ENCODE data around the gene CMTM8. TPM values are rescaled to one million over a fixed set of nuclear protein-coding genes. Genes with fewer than 3 reads are reported as not detected.

The CMTM8 gene
- total RNA-seq, 4 donors from 2014 or later = 4.8 to 18.3 (median 5.2) TPM

GRCh38 chr3:32229565-32229964 lies 8.9 kb upstream of the CMTM8 start:
- TF ChIP-seq, protein P1, sequence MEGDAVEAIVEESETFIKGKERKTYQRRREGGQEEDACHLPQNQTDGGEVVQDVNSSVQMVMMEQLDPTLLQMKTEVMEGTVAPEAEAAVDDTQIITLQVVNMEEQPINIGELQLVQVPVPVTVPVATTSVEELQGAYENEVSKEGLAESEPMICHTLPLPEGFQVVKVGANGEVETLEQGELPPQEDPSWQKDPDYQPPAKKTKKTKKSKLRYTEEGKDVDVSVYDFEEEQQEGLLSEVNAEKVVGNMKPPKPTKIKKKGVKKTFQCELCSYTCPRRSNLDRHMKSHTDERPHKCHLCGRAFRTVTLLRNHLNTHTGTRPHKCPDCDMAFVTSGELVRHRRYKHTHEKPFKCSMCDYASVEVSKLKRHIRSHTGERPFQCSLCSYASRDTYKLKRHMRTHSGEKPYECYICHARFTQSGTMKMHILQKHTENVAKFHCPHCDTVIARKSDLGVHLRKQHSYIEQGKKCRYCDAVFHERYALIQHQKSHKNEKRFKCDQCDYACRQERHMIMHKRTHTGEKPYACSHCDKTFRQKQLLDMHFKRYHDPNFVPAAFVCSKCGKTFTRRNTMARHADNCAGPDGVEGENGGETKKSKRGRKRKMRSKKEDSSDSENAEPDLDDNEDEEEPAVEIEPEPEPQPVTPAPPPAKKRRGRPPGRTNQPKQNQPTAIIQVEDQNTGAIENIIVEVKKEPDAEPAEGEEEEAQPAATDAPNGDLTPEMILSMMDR (IDR thresholded peaks at IDR 0.05) = no peak
- ATAC-seq (ENCODE audit: low FRiP score) = no peak
- no peak for DNase-seq (ENCODE audit: low spot score)

- DNase-seq (ENCODE audit: low spot score) (no peak), ATAC-seq (ENCODE audit: low FRiP score) (no peak)
- TF ChIP-seq, protein P1 (IDR thresholded peaks at IDR 0.05) = no peak
Observed at GRCh38 chr3:32236377-32236776, 2.1 kb upstream of the CMTM8 start.

- TF ChIP-seq, protein P1 (IDR thresholded peaks at IDR 0.05) = no peak
- DNase-seq (ENCODE audit: low spot score) (no peak), ATAC-seq (ENCODE audit: low FRiP score) (peak; percentile 41)
Observed at GRCh38 chr3:32237670-32238452, 619 bp upstream of the CMTM8 start.

DNA sequence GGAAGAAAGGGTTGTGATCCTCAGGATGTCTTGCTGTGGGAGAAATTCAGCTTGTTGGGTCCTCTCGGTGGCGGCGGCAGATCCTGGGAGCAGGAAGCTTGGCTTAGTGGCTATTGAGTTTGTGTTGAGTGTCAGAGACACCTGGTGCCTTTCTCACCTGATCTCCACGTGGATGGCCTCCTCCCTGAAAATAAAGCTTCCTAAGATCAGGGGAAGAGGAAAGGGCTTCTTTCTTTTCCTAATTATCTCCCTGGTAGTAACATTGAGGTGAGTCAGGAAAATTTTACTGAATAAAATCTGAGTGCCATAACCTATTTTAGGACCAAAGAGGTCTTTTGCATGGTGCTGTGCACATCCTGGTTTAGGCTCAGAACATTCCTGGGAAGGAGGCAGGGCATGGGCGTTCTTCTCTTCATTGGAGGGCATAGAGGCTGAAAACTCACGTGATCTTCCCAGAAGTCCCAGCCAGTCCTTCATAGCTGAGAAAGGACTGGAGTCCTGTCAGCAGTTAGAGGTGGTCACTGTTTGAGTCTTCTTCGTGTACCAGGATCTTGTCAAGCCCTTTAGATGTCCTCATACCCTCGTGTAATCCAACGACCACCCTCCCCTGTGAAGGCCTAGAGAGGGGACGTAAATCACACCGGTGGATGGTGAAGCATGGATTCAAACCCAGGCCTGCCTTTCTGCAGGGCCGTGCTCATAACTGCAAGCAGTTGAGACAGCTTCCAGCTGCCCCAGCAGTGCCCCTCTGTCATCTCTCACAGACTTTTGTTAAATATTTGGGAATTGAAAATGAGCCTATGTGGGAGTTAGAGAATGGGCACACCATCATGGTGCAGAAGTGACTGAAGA lies 1.1 kb downstream of the CMTM8 start:
- peak; percentile 13 for ATAC-seq (ENCODE audit: low FRiP score)
- TF ChIP-seq, protein P1 (IDR thresholded peaks at IDR 0.05) = no peak
- DNase-seq (ENCODE audit: low spot score) = no peak

GRCh38 chr3:32240159-32240545 lies 1.7 kb downstream of the CMTM8 start:
- ATAC-seq (ENCODE audit: low FRiP score) = no peak
- TF ChIP-seq, protein P1 (IDR thresholded peaks at IDR 0.05) = no peak
- DNase-seq (ENCODE audit: low spot score) = no peak

GRCh38 chr3:32241100-32241499 lies 2.6 kb downstream of the CMTM8 start:
- ATAC-seq (ENCODE audit: low FRiP score) = no peak
- TF ChIP-seq, protein P1 (IDR thresholded peaks at IDR 0.05) = no peak
- DNase-seq (ENCODE audit: low spot score) = no peak

Data from omental fat pad (tissue), 4 donors.